Lower leg skin (tissue), 4 donors: ENCODE data around the gene AATF. TPM values are rescaled to one million over a fixed set of nuclear protein-coding genes. Genes with fewer than 3 reads are reported as not detected.

Experiments used
- DNase-seq, 2 donors: peaks; one replicate each; pipeline ENCODE4 v3.0.0-alpha.2; 2019; ENCODE audit warnings: low spot score in 2 of 2
- H3K4me3 ChIP-seq: fragments of 200-600 bp; sonication (generic); 2 replicates; pipeline ENCODE4 v1.5.1; 2017; ENCODE audit warnings: mild to moderate bottlenecking, low read depth; ENCODE audit not compliant: poor library complexity, severe bottlenecking
- POLR2A ChIP-seq, 2 donors: fragments of 450-650 bp; IDR thresholded peaks; one replicate each; pipeline ENCODE4 v1.6.1; 2016 to 2017; ENCODE audit warnings: antibody characterized with exemption in 2 of 2, mild to moderate bottlenecking in 1 of 2, moderate library complexity in 1 of 2
- WGBS, 2 donors: methylation state at CpG; one replicate each; pipeline ENCODE4 v1.1.5; 2018; 5-methylcytosine and 5-hydroxymethylcytosine counted together
- intact Hi-C: fragments of 100-400 bp; cut with DNase I; formaldehyde crosslinking; loops from one replicate; pipeline ENCODE4 v1.15.0; 2023; ENCODE audit warnings: low total_unique reads
- microRNA-seq, 2 donors: library from miRNA; unstranded; fragments of <30 nt; microRNA quantifications; one replicate each; pipeline ENCODE4, GENCODE V29; 2016; ENCODE audit warnings: borderline replicate concordance in 2 of 2, borderline number of aligned reads in 1 of 2
- total RNA-seq, 4 donors: library from RNA; depleted of rRNA; stranded (reverse); fragments of >200 nt; gene quantifications; one replicate each; pipeline ENCODE4 v1.1.0, GENCODE V29; 2016

The AATF gene
- total RNA-seq, 4 donors from 2014 or later, result 32.1 to 64.4 (median 50.6) TPM

DNA sequence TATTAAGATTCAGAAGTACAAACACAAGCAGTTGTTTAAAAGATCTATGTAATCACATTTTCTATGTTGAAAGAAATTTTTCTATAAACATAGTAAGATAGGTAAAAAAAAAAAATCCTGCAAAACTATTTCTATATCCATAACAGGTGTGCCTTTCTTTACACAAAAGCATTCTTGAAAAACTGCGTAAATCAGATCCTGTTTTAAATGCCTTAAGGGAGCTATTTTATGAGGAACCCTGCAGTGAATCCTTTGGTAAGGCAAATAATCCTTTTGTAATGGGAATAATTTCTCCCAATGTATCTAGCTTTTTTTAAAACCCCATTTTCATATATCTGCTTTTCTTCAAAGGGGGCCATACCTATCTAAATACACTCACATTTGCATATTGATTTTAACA is 157.3 kb downstream of the AATF start:
- TF ChIP-seq POLR2A (IDR thresholded peaks at IDR 0.05), result no peak
- no peak overlapping the region for H3K4me3 ChIP-seq
- WGBS, 2 donors, result 68 to 74% methylated on average over 1 of the region's 1 CpG
- intact Hi-C loops, result no loop called here
- DNase-seq, result no peak

Small RNAs within 50 kb of the gene (microRNA-seq; reads per million reads assigned to microRNA genes)
- 0 reads per million in 2 donors for gene MIR2909

Other genes with a start within 250 kb of the AATF start
- gene LHX1, start 11.5 kb upstream of the AATF start, total RNA-seq, result not detected